Endothelial cell (in vitro differentiated cells): ENCODE results near the gene SLCO3A1. TPM values are rescaled to one million over a fixed set of nuclear protein-coding genes. Genes with fewer than 3 reads are reported as not detected.

ENCODE experiments used
- DNase-seq: peaks from one replicate; pipeline ENCODE4 v3.0.0; 2021; ENCODE audit warnings: low spot score
- H3K27ac Mint-ChIP-seq: one replicate; pipeline ENCODE4 v1.8.0; 2021; ENCODE audit warnings: mixed read lengths, inconsistent platforms; ENCODE audit not compliant: unreplicated experiment
- H3K27me3 Mint-ChIP-seq: one replicate; pipeline ENCODE4 v1.8.0; 2021; ENCODE audit warnings: mild to moderate bottlenecking, moderate library complexity, mixed read lengths, inconsistent platforms; ENCODE audit not compliant: unreplicated experiment
- H3K36me3 Mint-ChIP-seq: one replicate; pipeline ENCODE4 v1.8.0; 2021; ENCODE audit warnings: mild to moderate bottlenecking, low read depth, mixed read lengths, inconsistent platforms; ENCODE audit not compliant: unreplicated experiment
- H3K4me1 Mint-ChIP-seq: one replicate; pipeline ENCODE4 v1.8.0; 2021; ENCODE audit warnings: mild to moderate bottlenecking, mixed read lengths, inconsistent platforms; ENCODE audit not compliant: unreplicated experiment
- H3K4me3 Mint-ChIP-seq: one replicate; pipeline ENCODE4 v1.8.0; 2021; ENCODE audit warnings: mild to moderate bottlenecking, mixed read lengths, inconsistent platforms; ENCODE audit not compliant: unreplicated experiment
- H3K9me3 Mint-ChIP-seq: one replicate; pipeline ENCODE4 v1.8.0; 2021; ENCODE audit warnings: mixed read lengths, inconsistent platforms; ENCODE audit not compliant: unreplicated experiment
- total RNA-seq: library from RNA; stranded (reverse); fragmentation: NEBNext Ultra II Directional; extraction: Animal tissue kit (Norgen Biotek cat#: 25700); gene quantifications from one replicate; pipeline ENCODE4 v1.2.1, GENCODE V29; 2021; ENCODE audit not compliant: unreplicated experiment
- TF ChIP-seq, protein P1 (sequence below): fragments of 200-600 bp; sonication (generic); IDR thresholded peaks from one replicate; pipeline ENCODE4 v1.5.0; 2021; ENCODE audit warnings: antibody characterized with exemption; ENCODE audit not compliant: unreplicated experiment

Gene SLCO3A1
- total RNA-seq, 1 donor from 2014 or later, result 30.9 TPM

DNA sequence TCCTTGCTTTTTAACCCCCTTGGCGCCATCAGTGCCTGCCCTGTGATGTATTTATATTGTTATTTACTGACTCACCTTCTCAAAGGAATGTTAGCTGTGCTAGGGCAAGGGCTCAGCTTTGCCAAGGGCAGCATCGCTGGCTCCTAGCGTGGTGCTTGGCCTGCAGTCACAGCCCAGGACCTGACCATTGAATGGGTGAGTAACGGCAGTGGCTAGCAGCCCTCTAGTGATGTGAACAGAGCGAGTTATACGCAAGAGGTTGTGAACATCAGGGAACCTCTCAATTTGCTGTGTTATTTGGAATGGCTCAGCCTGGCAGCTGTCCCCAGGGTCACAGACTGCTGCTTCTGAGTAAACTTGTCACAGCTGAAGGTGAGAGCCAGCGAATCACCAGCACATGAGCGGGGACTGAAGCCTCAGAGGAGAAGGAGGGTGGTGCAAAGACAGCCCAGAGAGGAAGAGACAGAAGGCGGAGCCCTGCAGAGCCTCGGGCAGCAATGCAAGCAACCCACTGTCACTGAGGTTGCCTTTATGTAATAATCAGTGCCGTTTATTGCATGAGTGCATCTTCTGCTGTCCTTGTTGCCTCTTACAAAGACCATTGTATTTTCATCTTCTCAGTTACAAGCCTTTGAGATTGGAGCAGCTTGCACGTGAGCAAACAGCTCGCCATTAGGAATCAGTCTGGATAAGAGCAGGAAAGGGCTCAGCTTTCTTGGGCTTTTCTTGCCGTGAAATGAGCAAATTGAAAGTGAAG lies 158.3 kb downstream of the SLCO3A1 start:
- DNase-seq, result no peak

DNA sequence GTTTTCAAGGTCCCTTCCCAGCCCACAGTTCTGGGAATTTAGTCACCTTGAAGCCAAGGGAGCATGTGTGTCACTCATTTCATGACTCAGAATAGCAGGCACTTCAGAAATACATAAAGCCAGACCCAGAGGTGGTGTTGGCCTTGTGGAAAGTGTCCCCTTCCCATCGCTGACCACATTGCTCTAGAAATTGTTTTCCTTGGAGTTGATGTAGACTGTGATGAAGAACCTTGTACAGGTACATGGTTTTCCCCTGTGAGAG lies 158.8 kb downstream of the SLCO3A1 start:
- no peaks in the 10 kb centered on the region for H3K36me3 Mint-ChIP-seq
- TF ChIP-seq, protein P1, sequence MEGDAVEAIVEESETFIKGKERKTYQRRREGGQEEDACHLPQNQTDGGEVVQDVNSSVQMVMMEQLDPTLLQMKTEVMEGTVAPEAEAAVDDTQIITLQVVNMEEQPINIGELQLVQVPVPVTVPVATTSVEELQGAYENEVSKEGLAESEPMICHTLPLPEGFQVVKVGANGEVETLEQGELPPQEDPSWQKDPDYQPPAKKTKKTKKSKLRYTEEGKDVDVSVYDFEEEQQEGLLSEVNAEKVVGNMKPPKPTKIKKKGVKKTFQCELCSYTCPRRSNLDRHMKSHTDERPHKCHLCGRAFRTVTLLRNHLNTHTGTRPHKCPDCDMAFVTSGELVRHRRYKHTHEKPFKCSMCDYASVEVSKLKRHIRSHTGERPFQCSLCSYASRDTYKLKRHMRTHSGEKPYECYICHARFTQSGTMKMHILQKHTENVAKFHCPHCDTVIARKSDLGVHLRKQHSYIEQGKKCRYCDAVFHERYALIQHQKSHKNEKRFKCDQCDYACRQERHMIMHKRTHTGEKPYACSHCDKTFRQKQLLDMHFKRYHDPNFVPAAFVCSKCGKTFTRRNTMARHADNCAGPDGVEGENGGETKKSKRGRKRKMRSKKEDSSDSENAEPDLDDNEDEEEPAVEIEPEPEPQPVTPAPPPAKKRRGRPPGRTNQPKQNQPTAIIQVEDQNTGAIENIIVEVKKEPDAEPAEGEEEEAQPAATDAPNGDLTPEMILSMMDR, result no peak
- no peak overlapping the region for H3K27ac Mint-ChIP-seq
- H3K9me3 Mint-ChIP-seq, result no peaks in the 10 kb centered on the region
- H3K4me3 Mint-ChIP-seq, result no peak overlapping the region
- peaks cover 5% of the 10 kb centered on the region for H3K27me3 Mint-ChIP-seq
- DNase-seq, result no peak
- no peaks in the 10 kb centered on the region for H3K4me1 Mint-ChIP-seq

More for the DNA sequence above, 158.3 kb downstream of the SLCO3A1 start:
- Mint-ChIP-seq H3K36me3 (no peaks in the 10 kb centered on the region), H3K4me1 (no peaks in the 10 kb centered on the region), H3K27ac (no peak overlapping the region), H3K9me3 (no peaks in the 10 kb centered on the region), H3K27me3 (peaks cover under 1% of the 10 kb centered on the region), H3K4me3 (no peak overlapping the region)
- TF ChIP-seq, protein P1, result no peak

DNA sequence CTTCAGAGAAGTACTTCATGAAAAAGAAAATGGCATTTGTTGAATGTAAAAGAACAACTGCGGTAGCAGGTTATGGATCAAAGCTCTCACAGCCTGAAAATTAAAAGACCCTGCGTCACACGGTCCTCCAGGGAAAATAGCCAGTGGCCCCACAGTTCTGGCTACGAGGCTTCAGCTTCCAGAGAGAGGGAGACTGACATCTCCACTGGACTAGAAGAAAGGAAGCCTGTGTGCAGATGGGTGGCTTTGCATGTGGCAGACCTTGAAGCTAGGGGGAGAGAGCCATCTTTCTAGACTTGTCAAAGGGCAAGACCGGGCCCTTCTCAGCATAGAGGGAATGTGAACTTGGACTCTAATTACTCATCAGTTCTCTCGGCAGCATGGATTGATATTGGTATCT lies 159.4 kb downstream of the SLCO3A1 start:
- DNase-seq, result no peak
- Mint-ChIP-seq H3K4me1 (no peaks in the 10 kb centered on the region), H3K9me3 (no peaks in the 10 kb centered on the region), H3K27me3 (peaks cover 7% of the 10 kb centered on the region), H3K4me3 (no peak overlapping the region), H3K36me3 (no peaks in the 10 kb centered on the region), H3K27ac (no peak overlapping the region)
- TF ChIP-seq, protein P1, result no peak

DNA sequence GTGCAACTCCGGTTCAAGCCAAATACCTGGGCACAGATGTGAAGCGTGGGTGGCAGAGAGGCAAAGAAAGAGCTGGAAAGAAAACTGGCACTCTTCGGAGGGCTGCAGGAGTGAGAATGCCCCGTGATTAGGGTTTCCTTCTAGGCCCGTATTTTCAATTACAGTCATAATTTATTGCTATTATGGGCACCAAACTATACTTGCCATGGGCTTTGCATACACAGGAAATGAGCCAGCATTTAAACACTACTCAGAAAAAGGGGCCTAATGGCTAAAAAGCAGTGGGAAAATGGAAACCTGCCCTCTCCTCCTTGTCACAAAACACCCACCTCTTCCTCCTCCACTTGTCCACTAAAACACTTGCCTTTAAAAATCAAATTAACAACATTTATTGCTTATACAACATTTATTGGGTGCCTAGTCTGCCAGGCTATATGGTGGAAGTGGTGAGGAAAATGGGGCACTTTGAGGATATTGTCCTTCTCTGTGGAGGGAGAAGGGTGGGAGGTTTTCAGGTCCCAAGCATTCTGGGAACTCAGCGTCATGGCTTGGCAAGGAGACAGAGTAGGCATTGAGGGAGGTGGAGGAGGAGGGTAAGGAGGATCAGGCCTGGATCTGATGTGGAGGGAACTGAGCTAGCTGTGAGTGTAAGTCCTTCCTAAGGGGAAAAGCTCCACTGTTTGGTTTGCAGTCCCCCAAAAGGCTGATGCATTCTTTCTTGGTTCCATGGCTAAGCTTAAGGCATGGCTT lies 160.9 kb downstream of the SLCO3A1 start:
- Mint-ChIP-seq H3K27ac (no peak overlapping the region), H3K4me3 (no peak overlapping the region), H3K36me3 (no peaks in the 10 kb centered on the region), H3K27me3 (peaks cover 7% of the 10 kb centered on the region), H3K9me3 (no peaks in the 10 kb centered on the region), H3K4me1 (no peaks in the 10 kb centered on the region)
- TF ChIP-seq, protein P1, result no peak
- no peak for DNase-seq
